Fibroblast of pulmonary artery (primary cell): ENCODE data around the gene ERC2.

Experiments used
- DNase-seq: peaks from one replicate; pipeline ENCODE4 v3.0.0-alpha.2; 2010; ENCODE audit warnings: low read depth
- H3K4me3 ChIP-seq: replicated peaks from 2 replicates; pipeline ENCODE4 v1.5.1; 2011; ENCODE audit warnings: low read depth, mild to moderate bottlenecking, control low read depth, low read length, moderate library complexity
- TF ChIP-seq, protein P1 (sequence below): IDR thresholded peaks from 2 replicates; pipeline ENCODE4 v1.5.1; 2011; ENCODE audit warnings: mild to moderate bottlenecking, control low read depth, low read length, inconsistent platforms; ENCODE audit errors: missing control alignments

Gene ERC2

DNA sequence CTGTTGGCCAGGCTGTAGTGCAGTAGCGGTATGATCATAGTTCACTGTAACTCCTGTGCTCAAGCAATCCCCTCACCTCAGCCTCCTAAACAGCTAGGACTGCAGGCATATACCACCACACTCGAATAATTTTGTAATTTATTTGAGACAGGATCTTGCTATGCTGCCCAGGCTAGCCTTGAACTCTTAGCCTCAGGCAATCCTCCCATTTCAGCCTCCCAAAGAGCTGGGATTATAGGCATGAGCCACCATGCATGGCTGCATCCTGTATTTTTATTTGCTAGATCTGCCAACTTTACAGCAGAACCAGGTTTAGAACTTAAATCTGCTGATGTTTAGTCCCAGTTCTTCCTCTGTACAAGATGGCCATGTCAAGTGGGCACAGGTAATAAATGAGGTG is 69.6 kb downstream of the ERC2 start:
- TF ChIP-seq, protein P1, sequence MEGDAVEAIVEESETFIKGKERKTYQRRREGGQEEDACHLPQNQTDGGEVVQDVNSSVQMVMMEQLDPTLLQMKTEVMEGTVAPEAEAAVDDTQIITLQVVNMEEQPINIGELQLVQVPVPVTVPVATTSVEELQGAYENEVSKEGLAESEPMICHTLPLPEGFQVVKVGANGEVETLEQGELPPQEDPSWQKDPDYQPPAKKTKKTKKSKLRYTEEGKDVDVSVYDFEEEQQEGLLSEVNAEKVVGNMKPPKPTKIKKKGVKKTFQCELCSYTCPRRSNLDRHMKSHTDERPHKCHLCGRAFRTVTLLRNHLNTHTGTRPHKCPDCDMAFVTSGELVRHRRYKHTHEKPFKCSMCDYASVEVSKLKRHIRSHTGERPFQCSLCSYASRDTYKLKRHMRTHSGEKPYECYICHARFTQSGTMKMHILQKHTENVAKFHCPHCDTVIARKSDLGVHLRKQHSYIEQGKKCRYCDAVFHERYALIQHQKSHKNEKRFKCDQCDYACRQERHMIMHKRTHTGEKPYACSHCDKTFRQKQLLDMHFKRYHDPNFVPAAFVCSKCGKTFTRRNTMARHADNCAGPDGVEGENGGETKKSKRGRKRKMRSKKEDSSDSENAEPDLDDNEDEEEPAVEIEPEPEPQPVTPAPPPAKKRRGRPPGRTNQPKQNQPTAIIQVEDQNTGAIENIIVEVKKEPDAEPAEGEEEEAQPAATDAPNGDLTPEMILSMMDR, result no peak
- DNase-seq, result no peak
- no peak overlapping the region for H3K4me3 ChIP-seq

DNA sequence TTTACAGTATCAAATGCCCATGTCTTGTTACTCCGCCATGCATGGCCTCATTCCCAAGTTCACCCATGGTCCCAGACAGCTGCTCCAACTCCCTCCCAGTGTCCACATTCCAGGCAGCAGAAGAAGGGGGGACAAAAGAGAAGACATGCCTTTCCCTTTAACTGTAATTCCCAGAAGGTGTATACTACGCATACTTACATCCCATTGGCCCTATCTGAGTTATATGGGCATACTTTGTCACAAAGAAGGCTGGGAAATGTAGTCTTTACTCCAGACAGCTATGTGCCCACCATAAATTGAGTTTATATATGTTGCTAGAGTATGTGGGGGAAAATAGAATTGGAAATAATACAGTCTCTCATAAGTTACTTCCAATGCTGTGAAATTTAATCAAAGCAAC is 70.5 kb downstream of the ERC2 start:
- TF ChIP-seq, protein P1, result no peak
- H3K4me3 ChIP-seq, result no peak overlapping the region
- DNase-seq, result no peak

DNA sequence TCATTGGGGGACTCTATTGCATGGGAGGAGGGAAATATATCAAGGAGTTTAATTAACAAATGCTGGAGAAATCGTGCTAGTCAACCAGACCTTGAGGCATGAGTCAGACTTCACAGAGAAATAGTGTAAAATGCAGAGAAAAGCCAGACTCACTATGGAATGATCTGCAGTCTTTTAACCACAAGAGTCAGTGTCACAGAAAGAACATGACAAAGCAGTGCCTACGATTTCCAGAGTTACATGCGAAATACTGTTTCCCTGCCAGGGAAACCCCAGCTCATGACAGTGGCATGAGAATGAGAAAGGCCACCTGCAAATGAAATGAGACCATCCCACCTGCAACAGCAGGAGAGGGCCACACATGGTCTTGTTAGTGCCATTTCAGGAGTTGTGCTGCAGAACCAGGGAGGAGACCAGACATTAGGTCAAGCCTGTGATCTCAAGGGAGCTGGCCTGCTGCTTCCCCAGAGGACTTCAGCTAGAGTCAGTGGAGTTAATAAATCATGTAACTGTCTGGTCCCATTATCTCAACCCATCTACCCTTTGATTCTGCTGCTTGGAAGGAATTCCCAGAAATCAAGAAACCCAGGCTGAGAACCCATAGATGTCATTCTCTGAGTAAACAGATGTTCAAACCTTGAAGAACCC is 79.0 kb downstream of the ERC2 start:
- TF ChIP-seq, protein P1, result no peak
- DNase-seq, result no peak
- no peak overlapping the region for H3K4me3 ChIP-seq

DNA sequence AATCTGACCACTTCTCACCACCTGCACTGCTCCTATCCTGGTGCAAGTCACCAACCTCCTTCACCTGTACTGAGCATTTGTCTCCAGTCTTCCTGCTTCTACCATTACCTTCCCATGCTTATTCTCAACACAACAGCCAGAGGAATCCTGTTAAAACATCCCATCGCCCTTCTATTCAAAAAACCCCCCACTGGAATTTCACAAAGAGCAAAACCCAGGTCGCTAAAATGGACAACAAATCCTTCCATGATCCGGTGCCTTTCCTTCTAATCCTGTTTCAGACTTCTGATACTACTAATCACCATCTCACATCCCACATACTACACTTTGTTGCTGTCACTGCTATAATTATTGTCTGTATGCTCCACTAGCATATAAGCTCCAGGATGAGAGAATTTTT is 85.2 kb downstream of the ERC2 start:
- no peak for DNase-seq
- TF ChIP-seq, protein P1, result no peak
- no peak overlapping the region for H3K4me3 ChIP-seq

DNA sequence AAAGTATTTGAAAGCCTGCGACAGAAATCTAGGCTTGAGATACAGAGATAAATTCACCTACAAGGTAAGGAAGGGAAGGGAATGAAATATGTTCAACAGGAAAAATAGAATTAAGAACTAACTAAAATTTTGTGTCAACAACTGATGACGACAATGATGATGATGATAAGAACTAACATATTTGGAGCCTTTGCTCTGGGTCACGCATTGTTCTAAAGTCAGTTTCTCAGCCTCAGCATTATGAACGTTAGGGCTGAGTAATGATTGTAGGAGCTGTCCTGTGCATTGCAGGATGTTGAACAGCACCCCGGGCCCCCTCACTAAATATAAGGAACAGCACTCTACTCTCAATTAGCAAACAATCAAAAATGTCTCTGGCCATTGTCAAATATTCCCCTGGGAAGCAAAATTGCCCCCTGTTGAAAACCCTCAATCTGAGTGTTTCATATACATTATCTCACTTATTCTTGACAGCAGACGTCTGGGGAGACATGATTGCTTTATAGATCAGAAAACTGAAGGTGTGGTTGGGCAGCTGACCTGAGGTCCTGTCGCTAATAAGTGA is 88.5 kb downstream of the ERC2 start:
- no peak overlapping the region for H3K4me3 ChIP-seq
- TF ChIP-seq, protein P1, result no peak
- no peak for DNase-seq

DNA sequence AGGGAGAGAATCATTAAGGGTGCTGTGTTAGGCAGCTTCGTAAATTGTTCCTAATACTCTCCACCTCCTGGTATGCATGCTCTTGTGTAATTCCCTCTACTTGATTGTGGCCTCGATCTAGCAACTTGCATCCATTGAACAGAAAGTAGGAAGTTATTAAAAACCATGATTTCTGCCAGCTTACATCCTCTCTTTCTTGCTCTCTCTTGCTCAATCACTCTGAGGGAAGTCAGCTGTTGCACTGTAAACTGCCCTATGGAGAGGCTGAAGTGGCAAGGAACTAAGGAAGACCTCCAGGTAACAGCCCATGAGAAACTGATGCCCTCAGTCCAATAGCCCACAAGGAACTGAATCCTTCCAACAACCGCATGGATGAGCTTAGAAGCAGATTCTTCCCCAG is 92.6 kb downstream of the ERC2 start:
- no peak overlapping the region for H3K4me3 ChIP-seq
- TF ChIP-seq, protein P1, result no peak
- DNase-seq, result no peak

DNA sequence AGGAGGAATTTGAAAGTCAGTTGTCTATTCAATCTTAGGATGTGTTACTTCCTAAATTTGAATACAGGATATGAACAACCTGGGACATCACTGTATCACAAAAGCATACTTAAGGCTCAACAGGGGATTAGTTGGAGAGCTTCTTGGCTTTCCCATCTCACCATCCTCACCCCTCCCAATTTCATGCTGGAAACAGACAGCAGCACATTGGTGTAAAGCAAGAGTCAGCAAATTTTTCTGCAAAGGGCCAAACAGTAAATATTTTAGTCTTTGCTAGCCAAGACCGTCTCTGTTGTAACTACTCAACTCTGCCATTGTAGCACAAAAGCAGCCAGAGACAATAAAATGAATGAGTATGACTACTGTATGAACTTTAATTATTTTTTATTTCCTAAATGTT is 94.9 kb downstream of the ERC2 start:
- TF ChIP-seq, protein P1, result no peak
- H3K4me3 ChIP-seq, result no peak overlapping the region
- DNase-seq, result no peak
